Measurements from ENCODE around the gene CPAMD8. TPM values are rescaled to one million over a fixed set of nuclear protein-coding genes. Genes with fewer than 3 reads are reported as not detected.
A peak's percentile ranks its signal among the peaks of the same experiment; 100 is the strongest.
"Not testable (repeated sequence)": the region's sequence is repeated elsewhere in the genome, so short reads cannot be mapped to it uniquely, and the experiment has no call there.

The CPAMD8 gene
- total and polyA plus RNA-seq, 9 of the 15 experiments (the other 6 are each of a cell fraction or from before 2014, with no cell fraction given): 0.20 to 2.1 (median 1.3) TPM

GRCh38 chr19:16969135-16969534 lies 57.5 kb downstream of the CPAMD8 start (continued):
- no peak for TF ChIP-seq ZNF277 (CRISPR knock-in tag; IDR thresholded peaks at IDR 0.05; ENCODE audit: borderline replicate concordance)

GRCh38 chr19:16960996-16961822 lies 65.4 kb downstream of the CPAMD8 start:
- WGBS (ENCODE audit: insufficient coverage, low coverage, missing lambda C conversion rate): 2% methylated on average over 20 of the region's 20 CpGs
- in situ Hi-C loops (cut with MboI); H3K4me3 ChIP-seq: not testable (repeated sequence)

More at GRCh38 chr19:16960996-16961822, 65.4 kb downstream of the CPAMD8 start:
- H3K27ac ChIP-seq (ENCODE audit: extremely low read depth, low read depth, low read length); H3K79me2 ChIP-seq (ENCODE audit: control insufficient read depth, insufficient read depth, low read length); intact Hi-C loops (cut with micrococcal nuclease); H3K4me1 ChIP-seq (replicated peaks in 1 of 2; ENCODE audit: control insufficient read depth in 2 of 2, insufficient read depth in 2 of 2, low read length in 2 of 2); H3K9me3 ChIP-seq (replicated peaks; ENCODE audit: control insufficient read depth, insufficient read depth, low read depth, low read length); H3K9me1 ChIP-seq (ENCODE audit: control insufficient read depth, insufficient read depth, low read length); H3K36me3 ChIP-seq (ENCODE audit: control insufficient read depth, insufficient read depth, low read length); H3K4me2 ChIP-seq (ENCODE audit: insufficient read depth, low read length); BruUV-seq (replicated peaks); ATAC-seq; CTCF ChIA-PET (ENCODE audit: low intra/inter-chr PET ratio); FAIRE-seq; H2AFZ ChIP-seq (ENCODE audit: low read depth, low read length); H4K20me1 ChIP-seq (replicated peaks; ENCODE audit: control insufficient read depth, insufficient read depth, low read length): not testable (repeated sequence)
- Histone ChIP-seq H3K9ac (ENCODE audit: insufficient read depth in 1 of 2, low read depth in 2 of 2, low read length in 2 of 2) (peak overlapping the region in 1 of 2 experiments; percentile 17; a peak in 1 of 4 replicates), H3K27me3 (ENCODE audit: control insufficient read depth in 2 of 2, insufficient read depth in 2 of 2, low read length in 2 of 2) (peaks cover 5 to 27% of the 10 kb centered on the region in 2 experiments; a peak in 3 of 5 replicates)
- POLR2A ChIA-PET: interaction anchor here (1.1 kb wide), 1 partner anchor 12 kb away, joined by 5 read pairs; no protein-coding TSS in a partner anchor
- TF ChIP-seq PKNOX1 (IDR thresholded peaks at IDR 0.05) (0 out of 2 replicates have a peak, but pooled peaks have one; percentile 19), CREB3L1 (IDR thresholded peaks at IDR 0.05; ENCODE audit: borderline replicate concordance, low read depth) (peak; percentile 81)
- peak in 1 of 4 experiments; percentile 11 for DNase-seq (ENCODE audit: extremely low read depth in 1 of 4, low spot score in 3 of 4)
